GM19193 (cell line): ENCODE measurements around the gene MSANTD1.

Experiments
- POLR2A ChIP-seq: IDR thresholded peaks from 4 replicates; pipeline ENCODE4 v1.6.1; 2011; ENCODE audit not compliant: insufficient read depth, insufficient read length; ENCODE audit errors: extremely low read depth

Gene MSANTD1

GRCh38 chr4:3212391-3213105 is 36.4 kb upstream of the MSANTD1 start:
- no peak for TF ChIP-seq POLR2A

- TF ChIP-seq POLR2A: no peak
Measured at GRCh38 chr4:3213106-3213425, 35.9 kb upstream of the MSANTD1 start.

DNA sequence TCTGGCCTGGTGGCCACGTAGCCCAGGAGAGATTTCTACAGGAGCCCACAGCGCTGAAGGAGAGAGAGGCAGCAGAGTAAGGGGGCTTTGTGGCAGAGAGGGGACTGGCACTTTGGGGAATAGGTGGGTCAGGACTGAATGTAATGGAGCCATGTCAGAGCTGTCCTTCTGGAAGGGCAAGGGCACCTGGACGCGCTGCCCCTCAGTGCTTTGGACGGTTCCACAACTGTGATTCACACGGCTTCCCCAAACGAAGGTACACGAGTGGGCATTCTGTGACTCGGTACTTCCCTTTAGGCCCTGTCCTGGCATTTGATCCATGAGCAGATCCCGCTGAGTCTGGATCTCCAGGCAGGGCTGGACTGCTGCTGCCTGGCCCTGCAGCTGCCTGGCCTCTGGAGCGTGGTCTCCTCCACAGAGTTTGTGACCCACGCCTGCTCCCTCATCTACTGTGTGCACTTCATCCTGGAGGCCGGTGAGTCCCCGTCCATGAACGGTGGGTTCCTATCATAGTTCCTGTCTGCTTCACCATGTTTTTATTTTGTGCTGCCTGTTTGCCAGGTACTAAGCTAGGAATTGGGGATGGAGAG is 35.2 kb upstream of the MSANTD1 start:
- TF ChIP-seq POLR2A: peak; percentile 22

- TF ChIP-seq POLR2A: no peak
Measured at GRCh38 chr4:3215256-3215655, 33.7 kb upstream of the MSANTD1 start.

GRCh38 chr4:3215733-3216132 is 33.2 kb upstream of the MSANTD1 start:
- no peak for TF ChIP-seq POLR2A

DNA sequence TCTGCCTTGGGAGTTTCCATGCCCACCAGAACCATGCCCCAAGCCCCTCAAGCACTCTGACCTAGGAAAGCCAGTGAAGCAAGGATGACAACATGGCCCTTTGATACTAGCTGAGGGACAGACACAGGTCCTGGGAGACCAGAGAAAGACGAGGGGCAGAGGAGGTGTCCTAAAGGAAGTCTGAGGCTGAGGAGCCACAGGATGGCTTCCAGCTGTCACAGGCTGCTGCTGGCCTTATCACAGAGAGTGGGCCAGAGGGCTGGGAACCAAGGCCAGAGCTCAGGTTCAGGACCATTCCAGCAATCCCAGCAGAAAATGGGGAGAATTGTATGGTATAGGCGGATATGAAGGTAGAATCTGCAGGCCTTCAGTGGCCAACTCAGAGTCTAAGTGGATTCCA is 31.7 kb upstream of the MSANTD1 start:
- no peak for TF ChIP-seq POLR2A

GRCh38 chr4:3217771-3218170 is 31.2 kb upstream of the MSANTD1 start:
- TF ChIP-seq POLR2A: no peak

DNA sequence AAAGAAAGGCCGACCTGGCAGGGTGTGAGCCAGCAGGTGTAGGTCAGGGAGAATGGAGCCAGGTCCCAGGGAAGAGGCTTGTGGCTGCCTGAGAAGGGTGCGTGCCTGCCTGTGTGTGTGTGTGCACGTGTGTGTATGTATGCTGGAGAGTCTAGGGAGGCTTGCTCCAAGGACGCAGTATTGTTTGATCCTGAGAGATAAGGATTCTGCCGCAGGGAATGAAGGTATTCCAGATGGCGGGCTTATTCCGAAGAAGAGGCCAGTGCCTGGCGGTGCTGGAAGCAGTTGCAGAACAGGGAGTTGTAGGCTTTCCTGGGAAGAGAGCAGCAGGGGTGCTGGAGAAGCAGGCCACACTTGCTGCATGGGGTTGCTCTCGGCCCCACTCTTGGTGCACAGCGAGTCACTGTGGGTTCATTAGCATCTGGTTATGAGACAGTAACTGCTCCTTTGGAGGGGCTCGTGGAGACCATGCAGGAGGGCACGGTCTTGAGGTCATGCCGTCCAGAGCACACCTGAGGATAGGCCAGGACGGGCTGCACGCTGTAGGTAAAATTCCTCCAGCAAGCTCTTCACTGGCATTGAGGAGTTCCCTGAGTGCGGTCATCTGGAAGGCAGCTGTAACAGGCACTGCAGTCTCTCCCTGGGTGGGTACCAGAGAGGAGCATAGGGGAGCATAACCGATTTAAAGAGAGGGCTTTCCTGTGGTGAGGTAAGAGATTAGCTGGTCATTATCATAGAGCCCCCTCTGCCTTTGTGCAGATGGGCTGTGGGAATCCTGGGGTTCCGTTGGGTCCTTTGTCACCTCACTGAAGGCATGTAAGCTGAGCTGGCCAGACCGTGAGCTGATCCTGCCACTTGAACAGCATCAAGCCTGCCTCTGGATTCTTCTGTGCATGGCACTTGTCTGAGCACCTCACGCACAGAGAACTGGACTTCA is 29.9 kb upstream of the MSANTD1 start:
- no peak for TF ChIP-seq POLR2A

GRCh38 chr4:3219761-3220475 is 29.0 kb upstream of the MSANTD1 start:
- TF ChIP-seq POLR2A: no peak

DNA sequence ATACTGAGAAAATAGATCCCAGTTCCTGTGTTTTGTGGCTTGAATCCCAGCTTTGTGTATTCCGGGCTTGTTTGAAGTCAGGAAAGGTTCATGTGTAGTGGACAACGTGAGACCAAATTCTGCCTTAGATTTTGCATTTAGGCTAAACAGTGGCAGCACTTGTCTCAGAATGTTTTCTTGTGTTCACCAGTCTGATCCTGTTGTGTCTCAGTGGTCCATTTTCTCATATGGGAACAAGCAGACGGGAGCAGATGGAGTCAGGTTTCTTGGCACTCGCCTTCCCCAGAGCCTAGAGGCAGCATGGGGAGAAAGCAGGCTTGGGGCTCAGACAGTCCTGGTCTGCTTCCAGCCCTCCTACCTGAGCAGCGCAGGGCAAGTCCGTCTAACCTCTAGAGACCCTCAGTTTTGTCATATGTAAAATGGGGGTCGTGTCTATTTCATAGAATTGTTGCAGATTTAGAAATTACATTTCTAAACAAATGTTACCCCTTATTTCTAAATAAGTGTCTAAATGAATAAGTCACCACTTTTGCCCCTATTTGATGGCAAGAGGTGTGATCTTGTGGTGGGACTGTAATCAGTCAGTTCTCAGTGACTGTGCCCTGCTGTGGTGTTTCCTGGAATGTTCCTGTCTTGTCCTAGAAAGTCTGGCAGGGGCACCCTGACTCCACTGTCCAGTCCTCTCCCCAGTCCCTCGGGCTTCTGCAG is 28.3 kb upstream of the MSANTD1 start:
- no peak for TF ChIP-seq POLR2A

DNA sequence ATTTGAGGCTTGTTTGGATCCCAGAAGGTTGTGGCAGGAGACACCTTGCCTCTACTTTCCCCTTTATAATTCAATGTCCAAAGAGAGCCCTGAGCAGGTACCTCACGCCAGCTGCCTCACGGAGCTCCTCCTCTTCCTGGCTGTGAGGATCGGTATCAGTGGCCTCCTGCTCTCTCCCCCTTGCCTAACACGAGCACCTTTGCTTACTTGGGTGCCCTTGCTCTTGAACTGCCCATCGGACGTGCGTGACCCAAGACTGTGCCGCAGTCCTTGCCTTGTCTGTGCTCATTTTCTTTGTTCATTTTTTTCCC is 27.8 kb upstream of the MSANTD1 start:
- TF ChIP-seq POLR2A: no peak

- no peak for TF ChIP-seq POLR2A
Measured at GRCh38 chr4:3221996-3222395, 27.0 kb upstream of the MSANTD1 start.

DNA sequence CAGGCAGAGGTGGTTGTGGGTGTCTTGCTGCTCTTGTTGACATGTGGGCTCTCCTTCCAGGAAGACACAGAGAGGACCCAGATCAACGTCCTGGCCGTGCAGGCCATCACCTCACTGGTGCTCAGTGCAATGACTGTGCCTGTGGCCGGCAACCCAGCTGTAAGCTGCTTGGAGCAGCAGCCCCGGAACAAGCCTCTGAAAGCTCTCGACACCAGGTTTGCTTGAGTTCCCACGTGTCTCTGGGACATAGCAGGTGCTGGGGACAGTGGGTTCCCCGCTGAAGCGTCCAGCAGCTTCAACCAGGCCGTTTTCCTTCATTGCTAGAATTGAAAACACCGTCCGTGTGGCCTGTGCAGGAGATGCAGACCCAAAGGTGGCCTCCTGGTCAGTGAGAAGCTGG is 25.6 kb upstream of the MSANTD1 start:
- TF ChIP-seq POLR2A: no peak

GRCh38 chr4:3223956-3224748 is 24.8 kb upstream of the MSANTD1 start:
- no peak for TF ChIP-seq POLR2A

- no peak for TF ChIP-seq POLR2A
Measured at GRCh38 chr4:3225071-3225850, 23.7 kb upstream of the MSANTD1 start.
